HG03097 (cell line): ENCODE results near the gene RAP1GAP.

ENCODE experiments used
- ATAC-seq: cut with Tn5 transposase; IDR thresholded peaks from one replicate; pipeline ENCODE4 v1.9.1; 2021; ENCODE audit not compliant: unreplicated experiment, low FRiP score

The RAP1GAP gene

GRCh38 chr1:21614419-21615115 lies 54.6 kb downstream of the RAP1GAP start:
- no peak for ATAC-seq

GRCh38 chr1:21613072-21613867 lies 55.9 kb downstream of the RAP1GAP start:
- no peak for ATAC-seq

GRCh38 chr1:21612057-21612456 lies 57.1 kb downstream of the RAP1GAP start:
- no peak for ATAC-seq

GRCh38 chr1:21610989-21611785 lies 58.0 kb downstream of the RAP1GAP start:
- no peak for ATAC-seq

- no peak for ATAC-seq
These were observed 59.1 kb downstream of the RAP1GAP start for GRCh38 chr1:21610027-21610426.

GRCh38 chr1:21608798-21609197 lies 60.4 kb downstream of the RAP1GAP start:
- ATAC-seq, result no peak

GRCh38 chr1:21607549-21608529 lies 61.3 kb downstream of the RAP1GAP start:
- ATAC-seq, result no peak

- no peak for ATAC-seq
These were observed 63.0 kb downstream of the RAP1GAP start for GRCh38 chr1:21605964-21606705.

GRCh38 chr1:21605012-21605715 lies 64.0 kb downstream of the RAP1GAP start:
- no peak for ATAC-seq

- no peak for ATAC-seq
These were observed 64.8 kb downstream of the RAP1GAP start for GRCh38 chr1:21604208-21604957.

- no peak for ATAC-seq
These were observed 65.7 kb downstream of the RAP1GAP start for GRCh38 chr1:21603177-21604138.

GRCh38 chr1:21601278-21602048 lies 67.7 kb downstream of the RAP1GAP start:
- no peak for ATAC-seq

- no peak for ATAC-seq
These were observed 69.8 kb downstream of the RAP1GAP start for GRCh38 chr1:21599402-21599801.

- ATAC-seq, result no peak
These were observed 70.3 kb downstream of the RAP1GAP start for GRCh38 chr1:21598904-21599303.

- ATAC-seq, result no peak
These were observed 70.7 kb downstream of the RAP1GAP start for GRCh38 chr1:21598417-21598816.

GRCh38 chr1:21597753-21598152 lies 71.4 kb downstream of the RAP1GAP start:
- no peak for ATAC-seq
